K562 (cell line): Measurements from ENCODE around the gene FAM200B. TPM values are rescaled to one million over a fixed set of nuclear protein-coding genes. Genes with fewer than 3 reads are reported as not detected.

Source experiments
- ATAC-seq: fragments of 200-7000 bp; cut with Tn5 transposase; 3 replicates; pipeline ENCODE4 v1.9.1; 2020; ENCODE audit warnings: moderate library complexity
- BruUV-seq: library from RNA; stranded (reverse); fragments of 400-500 nt; replicated peaks from 2 replicates; lab custom pipeline; 2021; lab: Mats Ljungman, UMichigan
- CTCF ChIA-PET: fragments of 300-600 bp; formaldehyde crosslinking; extraction: SDS; loops from one replicate; lab custom pipeline; 2021; ENCODE audit warnings: low intra/inter-chr PET ratio; lab: Yijun Ruan, JAX
- POLR2A ChIA-PET: fragments of 300-600, 350-650 bp; sonication (Branson Sonifier 250); formaldehyde crosslinking; extraction: SDS; loops from one replicate; lab custom pipeline; 2021; ENCODE audit warnings: antibody characterized with exemption, inconsistent platforms; lab: Yijun Ruan, JAX
- DNase-seq, 4 experiments: peaks; one replicate each; pipeline versions ENCODE4 v3.0.0 to v3.0.0-alpha.2; 2011 to 2018; ENCODE audit warnings: low spot score in 3 of 4, mixed read lengths in 3 of 4; ENCODE audit errors: extremely low read depth in 1 of 4
- FAIRE-seq: peaks from 2 replicates; lab custom pipeline; 2011; peaks lifted over from hg19 to GRCh38; lab: Jason Lieb, UNC
- H2AFZ ChIP-seq: 2 replicates; pipeline ENCODE4 v1.6.0; 2011; ENCODE audit warnings: low read depth, low read length, control low read depth, inconsistent platforms
- H3K27ac ChIP-seq: fragments of 200-600 bp; 3 replicates; pipeline ENCODE4 v1.8.0; 2011; ENCODE audit warnings: low read depth, mild to moderate bottlenecking, control low read depth, inconsistent platforms, low read length, moderate library complexity, mixed read lengths; ENCODE audit errors: extremely low read depth
- H3K27me3 ChIP-seq, 2 experiments: fragments of 300-600 bp in 1 of 2; 2 replicates in 1 of 2; 3 replicates in 1 of 2; pipeline versions ENCODE4 v1.6.0 to v1.8.0; 2011; ENCODE audit warnings: inconsistent platforms in 2 of 2, low read length in 2 of 2, mild to moderate bottlenecking in 1 of 2, mixed read lengths in 1 of 2, moderate library complexity in 1 of 2; ENCODE audit not compliant: control insufficient read depth in 2 of 2, insufficient read depth in 2 of 2
- H3K36me3 ChIP-seq: fragments of 300-600 bp; 3 replicates; pipeline ENCODE4 v1.8.0; 2011; ENCODE audit warnings: mild to moderate bottlenecking, low read length, inconsistent platforms; ENCODE audit not compliant: control insufficient read depth, insufficient read depth
- H3K4me1 ChIP-seq, 2 experiments: fragments of 200-600 bp in 1 of 2; replicated peaks in 1 of 2; 2 replicates in 1 of 2; 3 replicates in 1 of 2; pipeline versions ENCODE4 v1.5.1 to v1.8.0; 2011; ENCODE audit warnings: inconsistent platforms in 2 of 2, low read length in 2 of 2, mild to moderate bottlenecking in 1 of 2, mixed read lengths in 1 of 2, moderate library complexity in 1 of 2; ENCODE audit not compliant: control insufficient read depth in 2 of 2, insufficient read depth in 2 of 2
- H3K4me2 ChIP-seq: 2 replicates; pipeline ENCODE4 v1.6.1; 2011; ENCODE audit warnings: low read length, control low read depth, inconsistent platforms, mixed read lengths; ENCODE audit not compliant: insufficient read depth
- H3K4me3 ChIP-seq: fragments of 200-600 bp; sonication (generic), shearing (Covaris generic); 2 replicates; pipeline ENCODE4 v1.5.1; 2016; ENCODE audit warnings: control low read depth, inconsistent platforms
- H3K79me2 ChIP-seq: fragments of 200-600 bp; 3 replicates; pipeline ENCODE4 v1.8.0; 2011; ENCODE audit warnings: low read length, inconsistent platforms; ENCODE audit not compliant: control insufficient read depth, insufficient read depth
- H3K9ac ChIP-seq, 2 experiments: 2 replicates each; pipeline versions ENCODE4 v1.6.0 to v1.6.1; 2011; ENCODE audit warnings: low read depth in 2 of 2, low read length in 2 of 2, control low read depth in 1 of 2, inconsistent platforms in 1 of 2, mild to moderate bottlenecking in 1 of 2, mixed read lengths in 1 of 2; ENCODE audit not compliant: insufficient read depth in 1 of 2
- H3K9me1 ChIP-seq: one replicate; pipeline ENCODE4 v1.6.0; 2011; ENCODE audit warnings: inconsistent platforms, mild to moderate bottlenecking, low read length, moderate library complexity; ENCODE audit not compliant: control insufficient read depth, insufficient read depth
- H3K9me3 ChIP-seq: replicated peaks from 2 replicates; pipeline ENCODE4 v1.5.1; 2011; ENCODE audit warnings: low read depth, low read length, inconsistent platforms; ENCODE audit not compliant: control insufficient read depth, insufficient read depth
- H4K20me1 ChIP-seq: replicated peaks from 2 replicates; pipeline ENCODE4 v1.6.1; 2011; ENCODE audit warnings: low read length, inconsistent platforms, mixed read lengths; ENCODE audit not compliant: control insufficient read depth, insufficient read depth
- CEBPB ChIP-seq: fragments of 450-650 bp; IDR thresholded peaks from 2 replicates; pipeline ENCODE4 v1.6.1; 2016; ENCODE audit warnings: missing genetic modification characterization, missing compliant biosample characterization
- CEBPG ChIP-seq, 3 experiments: fragments of 200-800 bp in 1 of 3; sonication (Bioruptor generic) in 1 of 3; sonication (generic) in 1 of 3; formaldehyde crosslinking in 1 of 3; IDR thresholded peaks in 2 of 3; conservative IDR thresholded peaks in 1 of 3; 2 replicates each; pipeline versions ENCODE4 v1.6.1 to v1.8.0; 2016 to 2022; ENCODE audit warnings: missing compliant biosample characterization in 2 of 3, missing genetic modification characterization in 2 of 3, mild to moderate bottlenecking in 1 of 3, missing genetic modification reagents in 1 of 3
- ETS2 ChIP-seq: IDR thresholded peaks from 2 replicates; pipeline ENCODE4 v1.6.1; 2016; ENCODE audit warnings: borderline replicate concordance, missing genetic modification characterization, mild to moderate bottlenecking, moderate library complexity, missing compliant biosample characterization; ENCODE audit not compliant: poor library complexity, severe bottlenecking
- WGBS: fragments of 100-300 bp; shearing (Covaris generic); methylation state at CpG from one replicate; pipeline ENCODE4 v1.1.6; 2016; ENCODE audit warnings: low coverage, mixed read lengths; ENCODE audit not compliant: insufficient coverage; ENCODE audit errors: missing lambda C conversion rate; 5-methylcytosine and 5-hydroxymethylcytosine counted together
- in situ Hi-C: fragments of 300-500 bp; cut with MboI; formaldehyde crosslinking; loops from 4 replicates; pipeline ENCODE4 v1.15.0; 2018; ENCODE audit warnings: inconsistent platforms, mixed read lengths
- intact Hi-C: fragments of 100-400 bp; cut with micrococcal nuclease; formaldehyde crosslinking; loops from 2 replicates; pipeline ENCODE4 v1.14.2; 2022
- polyA plus RNA-seq, 8 experiments: library from polyadenylated mRNA; depleted of rRNA in 4 of 8; stranded (reverse) in 5 of 8; unstranded in 3 of 8; fragments of >200 nt; fragmentation: Nextera tagmentation in 2 of 8; fragmentation: Illumina TruSeq in 1 of 8; extraction: Ambion mirVana in 2 of 8; extraction: Trizol in 1 of 8; gene quantifications; 2 replicates each; pipeline versions ENCODE4 v1.2.1 to v1.2.3, GENCODE V29; 2011 to 2014; ENCODE audit warnings: inconsistent platforms in 1 of 8, missing spikeins in 1 of 8
- total RNA-seq, 7 experiments: library from RNA; depleted of rRNA in 6 of 7; stranded (reverse); fragments of >200 nt in 6 of 7; fragmentation: Illumina TruSeq in 2 of 7; extraction: Trizol in 2 of 7; gene quantifications; 2 replicates each; pipeline versions ENCODE4 v1.2.1 to v1.2.3, GENCODE V29; 2011 to 2021; ENCODE audit warnings: low replicate concordance in 1 of 7

Gene FAM200B
- total and polyA plus RNA-seq, 9 of the 15 experiments (the other 6 are each of a cell fraction or from before 2014, with no cell fraction given) = 17.4 to 48.0 (median 25.5) TPM

DNA sequence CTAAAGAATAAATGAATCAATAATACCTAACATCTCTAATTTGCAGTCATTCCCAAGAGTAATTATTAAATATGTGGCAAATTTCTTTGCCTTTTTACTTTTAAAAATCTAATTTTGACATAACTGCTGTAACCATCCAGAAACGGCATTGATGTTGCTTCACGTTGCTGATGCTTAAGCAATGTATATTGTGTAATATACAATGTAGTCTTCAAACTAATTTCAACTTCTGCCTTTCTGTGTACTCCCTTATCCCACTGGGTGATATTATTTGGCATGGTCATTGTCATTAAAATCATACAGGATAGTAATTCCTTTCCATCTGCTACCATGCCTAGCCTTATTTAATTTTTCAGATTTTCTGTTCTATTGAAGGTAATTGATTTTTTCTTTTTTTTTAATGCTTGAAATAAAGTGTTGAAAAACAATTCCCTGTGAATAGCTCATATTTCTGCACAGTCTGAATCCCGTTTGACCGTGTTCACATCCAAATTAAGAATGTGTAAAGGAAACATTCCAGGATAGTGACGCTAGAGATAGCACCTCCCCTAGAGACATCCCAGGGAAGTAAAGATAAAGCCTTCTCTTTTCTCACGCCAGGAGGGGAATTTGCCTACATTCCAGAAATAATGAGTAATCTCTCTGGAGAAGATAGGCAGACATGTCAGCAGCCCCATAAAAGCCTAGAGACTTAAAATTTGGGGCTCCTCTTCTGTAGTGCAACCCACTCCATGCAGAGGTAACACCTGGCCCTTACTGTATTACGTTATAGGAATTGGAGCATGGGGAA, 8.6 kb downstream of the FAM200B start:
- Histone ChIP-seq H3K4me1 (no peaks in the 10 kb centered on the region), H3K9me3 (no peaks in the 10 kb centered on the region; the same call in 1 of the 2 replicates), H4K20me1 (no peaks in the 10 kb centered on the region), H3K4me3 (no peak overlapping the region), H3K27me3 (peaks cover under 1 to 1% of the 10 kb centered on the region in 2 experiments; a peak in 3 of 5 replicates), H3K9ac (no peak overlapping the region), H3K4me2 (no peak overlapping the region), H3K36me3 (peaks cover 30% of the 10 kb centered on the region; the same call in 2 of the 3 replicates), H3K27ac (no peak overlapping the region), H3K79me2 (0 out of 3 replicates have a peak, but pooled peaks cover 2% of the 10 kb centered on the region), H2AFZ (no peak overlapping the region), H3K9me1 (no peaks in the 10 kb centered on the region)
- CTCF ChIA-PET = no interaction called here
- FAIRE-seq (no peak), ATAC-seq (peak; percentile 45), DNase-seq (no peak)
- TF ChIP-seq ETS2 (tag) (no peak), CEBPB (tag) (peak; percentile 78), CEBPG (CRISPR knock-in tag; IDR thresholded peaks at IDR 0.05) (no peak), CEBPG (tag; conservative IDR thresholded peaks at IDR 0.05 in 1 of 2, IDR thresholded peaks at IDR 0.05 in 1 of 2) (peak; percentile 17 to 54; a peak in 2 of 4 replicates)
- in situ Hi-C loops (no loop called here), intact Hi-C loops (no loop called here)
- POLR2A ChIA-PET = no interaction called here
- 43% methylated on average over 7 of the region's 7 CpGs for WGBS
- no TSS peak for BruUV-seq
